SH-SY5Y (cell line): ENCODE data around the gene GLI2.

Source experiments
- GATA2 ChIP-seq: IDR thresholded peaks from 2 replicates; pipeline ENCODE4 v1.6.1; 2011; ENCODE audit warnings: mild to moderate bottlenecking, low read depth, low read length
- GATA3 ChIP-seq: IDR thresholded peaks from 2 replicates; pipeline ENCODE4 v1.6.1; 2011; ENCODE audit warnings: low read depth, mild to moderate bottlenecking, low read length, moderate library complexity

DNA sequence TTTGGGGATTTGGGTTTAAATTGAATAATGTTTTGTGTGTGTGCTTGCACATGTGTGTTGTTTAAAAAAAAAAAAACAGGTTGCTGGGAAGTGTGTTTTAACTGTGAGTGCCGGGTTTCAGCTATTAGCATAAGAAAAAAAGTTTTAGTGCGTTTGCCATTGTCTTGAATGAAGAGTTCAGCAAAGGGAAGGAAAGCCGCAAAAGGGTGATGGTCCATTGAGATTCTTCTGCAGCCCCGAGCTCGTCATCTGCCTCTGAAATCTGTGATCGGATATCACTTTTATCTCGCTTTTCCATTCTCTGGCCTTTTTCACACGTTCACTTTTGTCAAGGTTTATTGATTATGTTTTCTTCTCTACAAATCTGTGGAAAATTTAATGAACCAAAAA lies 4.7 kb downstream of the GLI2 start:
- no peak for TF ChIP-seq GATA2
- TF ChIP-seq GATA3 = no peak
